NCI-H748 treated with DMSO at 0.1 percent for 48 hours (cell line): ENCODE results near the gene CCDC6.
"Not testable (repeated sequence)": the region's sequence is repeated elsewhere in the genome, so short reads cannot be mapped to it uniquely, and the experiment has no call there.

Experiments used
- DNase-seq: peaks from one replicate; lab custom pipeline; 2025; lab: John Stamatoyannopoulos, UW

CCDC6 gene

GRCh38 chr10:59905731-59906416 lies 482 bp downstream of the CCDC6 start:
- no peak for DNase-seq

GRCh38 chr10:59905066-59905730 lies 1.2 kb downstream of the CCDC6 start:
- peak; percentile 3 for DNase-seq

GRCh38 chr10:59904426-59905065 lies 1.8 kb downstream of the CCDC6 start:
- DNase-seq: no peak

GRCh38 chr10:59903871-59904270 lies 2.5 kb downstream of the CCDC6 start:
- no peak for DNase-seq

GRCh38 chr10:59902016-59902415 lies 4.3 kb downstream of the CCDC6 start:
- no peak for DNase-seq

GRCh38 chr10:59901470-59901869 lies 4.9 kb downstream of the CCDC6 start:
- no peak for DNase-seq

- no peak for DNase-seq
These were observed 6.2 kb downstream of the CCDC6 start for GRCh38 chr10:59900048-59900727.

GRCh38 chr10:59898125-59898835 lies 8.1 kb downstream of the CCDC6 start:
- no peak for DNase-seq

- no peak for DNase-seq
These were observed 10.2 kb downstream of the CCDC6 start for GRCh38 chr10:59896191-59896590.

- DNase-seq: no peak
These were observed 10.7 kb downstream of the CCDC6 start for GRCh38 chr10:59895629-59896116.

- DNase-seq: no peak
These were observed 12.2 kb downstream of the CCDC6 start for GRCh38 chr10:59894114-59894513.

- no peak for DNase-seq
These were observed 13.7 kb downstream of the CCDC6 start for GRCh38 chr10:59892697-59893096.

GRCh38 chr10:59891936-59892335 lies 14.4 kb downstream of the CCDC6 start:
- DNase-seq: no peak

GRCh38 chr10:59891349-59891748 lies 15.0 kb downstream of the CCDC6 start:
- no peak for DNase-seq

GRCh38 chr10:59888781-59889435 lies 17.4 kb downstream of the CCDC6 start:
- no peak for DNase-seq

- no peak for DNase-seq
These were observed 18.2 kb downstream of the CCDC6 start for GRCh38 chr10:59887972-59888640.

GRCh38 chr10:59887006-59887405 lies 19.4 kb downstream of the CCDC6 start:
- DNase-seq: no peak

- DNase-seq: no peak
These were observed 20.8 kb downstream of the CCDC6 start for GRCh38 chr10:59885430-59886134.

GRCh38 chr10:59884893-59885292 lies 21.5 kb downstream of the CCDC6 start:
- not testable (repeated sequence) for DNase-seq

- DNase-seq: no peak
These were observed 24.7 kb downstream of the CCDC6 start for GRCh38 chr10:59881640-59882039.
